ENCODE results near the gene ITGA2. TPM values are rescaled to one million over a fixed set of nuclear protein-coding genes. Genes with fewer than 3 reads are reported as not detected.

ITGA2 gene
- total and polyA plus RNA-seq, 2 of the 8 experiments (the other 6 are each of a cell fraction or from before 2014, with no cell fraction given), result 1.4 to 7.7 TPM

DNA sequence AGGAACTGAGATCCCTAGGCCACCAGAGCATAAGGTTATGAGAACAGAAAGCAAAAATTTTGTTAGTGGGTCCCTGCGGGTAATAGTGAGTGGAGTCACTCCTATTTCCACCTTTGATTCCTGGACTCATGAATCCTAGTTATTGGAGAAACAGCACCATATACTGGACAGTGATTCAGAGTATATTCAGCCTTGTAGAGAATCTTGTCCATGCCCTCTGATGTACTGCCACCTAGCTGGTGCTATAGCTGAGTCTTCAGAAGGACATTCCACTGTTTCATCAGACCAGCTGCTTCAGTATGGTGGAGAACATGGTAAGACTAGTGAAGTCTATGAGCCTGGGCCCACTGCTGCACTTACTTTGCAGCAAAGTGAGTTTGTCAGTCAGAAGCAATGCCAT lies 25.0 kb upstream of the ITGA2 start:
- H3K23me2 ChIP-seq (ENCODE audit: low read depth, low read length), result no peaks in the 10 kb centered on the region
- no peak overlapping the region for H3K9ac ChIP-seq (replicated peaks in 1 of 4; ENCODE audit: extremely low read depth in 1 of 4, low read depth in 3 of 4, low read length in 3 of 4)
- no peaks in the 10 kb centered on the region for H4K20me1 ChIP-seq (replicated peaks in 1 of 2; ENCODE audit: control insufficient read depth in 1 of 2, insufficient read depth in 2 of 2, low read length in 2 of 2)
- H3K79me2 ChIP-seq (ENCODE audit: control insufficient read depth in 1 of 2, insufficient read depth in 2 of 2, low read length in 2 of 2), result no peaks in the 10 kb centered on the region
- no peaks in the 10 kb centered on the region for H3K79me1 ChIP-seq (ENCODE audit: low read depth, low read length)
- no peak overlapping the region for H3K23ac ChIP-seq (ENCODE audit: insufficient read length)
- H2AK5ac ChIP-seq (ENCODE audit: low read depth, low read length), result no peak overlapping the region
- ChIA-PET POLR2A (ENCODE audit: partially characterized antibody) (interaction anchor here (1.0 to 1.4 kb wide), 2 partner anchors 10 to 26 kb away, joined by 3 read pairs; no protein-coding TSS in a partner anchor), CTCF (ENCODE audit: partially characterized antibody) (interaction anchor here (1.0 to 4.2 kb wide), 6 partner anchors 10 to 78 kb away, joined by 3 to 24 read pairs (median 3); no protein-coding TSS in a partner anchor)
- no peaks in the 10 kb centered on the region for H3K9me3 ChIP-seq (ENCODE audit: insufficient read depth in 2 of 2, low read depth in 1 of 2, low read length in 1 of 2)
- no peak overlapping the region for H2BK20ac ChIP-seq (ENCODE audit: low read length)
- no peak overlapping the region for H2BK12ac ChIP-seq (ENCODE audit: low read depth, low read length)
- H2BK15ac ChIP-seq (ENCODE audit: low read length), result no peak overlapping the region
- no peak overlapping the region for H3K4me3 ChIP-seq (ENCODE audit: extremely low read depth in 1 of 4, insufficient read depth in 2 of 4, low read depth in 3 of 4, low read length in 4 of 4)
- no peak overlapping the region for H4K8ac ChIP-seq (ENCODE audit: extremely low read depth, insufficient read depth, low read length)
- H3K14ac ChIP-seq (ENCODE audit: insufficient read length), result no peak overlapping the region
- H3K56ac ChIP-seq (replicated peaks; ENCODE audit: insufficient read length, low read depth, low read length), result no peak overlapping the region
- H3K4me1 ChIP-seq (replicated peaks in 1 of 4; ENCODE audit: control insufficient read depth in 3 of 4, insufficient read depth in 4 of 4, low read length in 3 of 4), result no peaks in the 10 kb centered on the region
- H3K4ac ChIP-seq (replicated peaks; ENCODE audit: insufficient read length, low read depth, low read length), result no peak overlapping the region
- no peak overlapping the region for H2BK5ac ChIP-seq (ENCODE audit: low read depth, low read length)
- no peak for FAIRE-seq
- H4K5ac ChIP-seq (ENCODE audit: insufficient read length, low read depth, low read length), result no peak overlapping the region
- no peak overlapping the region for H3K18ac ChIP-seq (ENCODE audit: extremely low read depth, low read length)
- WGBS, 2 experiments (ENCODE audit: extremely low coverage in 1 of 2, insufficient coverage in 1 of 2, insufficient read length in 1 of 2, insufficient replicate concordance in 2 of 2, low coverage in 1 of 2, low lambda C conversion rate in 2 of 2, missing lambda C conversion rate in 1 of 2), result 94% methylated on average over 1 of the region's 1 CpG; no CpG with 5 or more reads in 1 of the 2 experiments
- no peaks in the 10 kb centered on the region for H3K27me3 ChIP-seq (replicated peaks in 1 of 4; ENCODE audit: control insufficient read depth in 3 of 4, extremely low read depth in 1 of 4, insufficient read depth in 3 of 4, low read length in 3 of 4)
- H3K4me2 ChIP-seq (ENCODE audit: insufficient read depth in 1 of 2, low read depth in 2 of 2, low read length in 2 of 2), result no peak overlapping the region
- H3K36me3 ChIP-seq (ENCODE audit: control insufficient read depth in 2 of 4, insufficient read depth in 4 of 4, low read length in 3 of 4), result no peaks in the 10 kb centered on the region
- no peak overlapping the region for H2AFZ ChIP-seq (ENCODE audit: low read length)
- H2BK120ac ChIP-seq (replicated peaks; ENCODE audit: low read depth, low read length), result no peak overlapping the region
- TF ChIP-seq JUND (IDR thresholded peaks at IDR 0.05; ENCODE audit: low read length), result no peak
- TF ChIP-seq RAD21 (IDR thresholded peaks at IDR 0.05 in 1 of 2, conservative IDR thresholded peaks at IDR 0.05 in 1 of 2; ENCODE audit: low read depth in 2 of 2, low read length in 2 of 2), result 0 out of 4 replicates have a peak, but pooled peaks of 1 of the 2 experiments have one; percentile 6
- TF ChIP-seq, protein P1, sequence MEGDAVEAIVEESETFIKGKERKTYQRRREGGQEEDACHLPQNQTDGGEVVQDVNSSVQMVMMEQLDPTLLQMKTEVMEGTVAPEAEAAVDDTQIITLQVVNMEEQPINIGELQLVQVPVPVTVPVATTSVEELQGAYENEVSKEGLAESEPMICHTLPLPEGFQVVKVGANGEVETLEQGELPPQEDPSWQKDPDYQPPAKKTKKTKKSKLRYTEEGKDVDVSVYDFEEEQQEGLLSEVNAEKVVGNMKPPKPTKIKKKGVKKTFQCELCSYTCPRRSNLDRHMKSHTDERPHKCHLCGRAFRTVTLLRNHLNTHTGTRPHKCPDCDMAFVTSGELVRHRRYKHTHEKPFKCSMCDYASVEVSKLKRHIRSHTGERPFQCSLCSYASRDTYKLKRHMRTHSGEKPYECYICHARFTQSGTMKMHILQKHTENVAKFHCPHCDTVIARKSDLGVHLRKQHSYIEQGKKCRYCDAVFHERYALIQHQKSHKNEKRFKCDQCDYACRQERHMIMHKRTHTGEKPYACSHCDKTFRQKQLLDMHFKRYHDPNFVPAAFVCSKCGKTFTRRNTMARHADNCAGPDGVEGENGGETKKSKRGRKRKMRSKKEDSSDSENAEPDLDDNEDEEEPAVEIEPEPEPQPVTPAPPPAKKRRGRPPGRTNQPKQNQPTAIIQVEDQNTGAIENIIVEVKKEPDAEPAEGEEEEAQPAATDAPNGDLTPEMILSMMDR (IDR thresholded peaks at IDR 0.05; ENCODE audit: control extremely low read depth in 1 of 3, insufficient read depth in 1 of 3, low read depth in 1 of 3, low read length in 3 of 3), result peak in 1 of 3 experiments; percentile 5; a peak in 1 of 4 replicates
- no peak for TF ChIP-seq TAF1 (IDR thresholded peaks at IDR 0.05; ENCODE audit: low read depth, low read length)
- H3K27ac ChIP-seq (ENCODE audit: low read depth, low read length), result no peak overlapping the region
- H4K91ac ChIP-seq (replicated peaks; ENCODE audit: insufficient read length, low read length), result no peak overlapping the region
- DNase-seq (ENCODE audit: low read depth in 1 of 2, low spot score in 2 of 2), result no peak

All from H1 (cell line).